Measurements from ENCODE around the gene P2RY12.

GRCh38 chr3:151312972-151313371 is 71.6 kb downstream of the P2RY12 start:
- TF ChIP-seq ZBTB43 (CRISPR knock-in tag; IDR thresholded peaks at IDR 0.05) (no peak), ETV5 (CRISPR knock-in tag; IDR thresholded peaks at IDR 0.05; ENCODE audit: low read depth) (no peak), ZNF263 (CRISPR knock-in tag; IDR thresholded peaks at IDR 0.05; ENCODE audit: borderline replicate concordance) (no peak), POLR2AphosphoS5 (IDR thresholded peaks at IDR 0.05; ENCODE audit: control insufficient read depth, insufficient read depth, low read depth, low read length) (no peak)

All from K562 (cell line).